ENCODE data around the gene UBALD2.
"Not testable (repeated sequence)": the region's sequence is repeated elsewhere in the genome, so short reads cannot be mapped to it uniquely, and the experiment has no call there.

UBALD2 gene

DNA sequence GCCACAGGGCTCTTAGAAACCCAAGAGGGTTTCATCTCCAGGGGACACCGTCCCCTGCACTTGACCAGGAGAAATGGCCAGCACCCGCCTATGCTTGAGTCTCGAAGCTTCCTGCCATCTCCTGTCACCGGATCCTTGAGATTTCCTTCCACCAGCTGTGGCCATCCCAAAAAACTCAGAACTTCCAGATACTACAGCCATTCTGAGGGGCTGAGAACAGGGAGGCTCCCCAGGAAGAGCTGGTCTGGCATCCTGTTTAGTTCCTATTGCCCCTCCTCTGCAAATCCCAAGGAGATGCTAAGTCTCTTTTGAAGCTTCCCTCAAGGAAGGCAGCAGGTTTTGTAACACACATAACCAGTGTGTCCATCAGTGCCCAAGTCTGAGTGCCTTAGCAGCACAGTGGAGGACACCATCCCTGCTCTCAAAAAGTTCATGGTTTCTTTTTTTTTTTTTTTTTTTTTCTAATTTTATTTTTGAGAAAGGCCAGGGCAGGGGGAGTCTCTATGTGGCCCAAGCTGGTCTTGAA, 2.0 kb downstream of the UBALD2 start:
- Histone ChIP-seq H3K9me3 (ENCODE audit: control insufficient read depth in 2 of 2, low read length in 2 of 2) (no peaks in the 10 kb centered on the region), H3K27me3 (ENCODE audit: control insufficient read depth in 1 of 2, insufficient read depth in 2 of 2, low read length in 2 of 2) (no peaks in the 10 kb centered on the region), H3K27ac (ENCODE audit: low read length) (peak overlapping the region; percentile 67), H3K4me3 (ENCODE audit: low read length in 2 of 2) (peak overlapping the region; percentile 81 to 86), H3K9ac (ENCODE audit: low read length in 2 of 2) (peak overlapping the region; percentile 76), H3K36me3 (ENCODE audit: control insufficient read depth in 2 of 2, insufficient read depth in 2 of 2, low read length in 2 of 2) (no peaks in the 10 kb centered on the region), H3K4me1 (ENCODE audit: control insufficient read depth, insufficient read depth, low read length) (peaks cover 42% of the 10 kb centered on the region)

DNA sequence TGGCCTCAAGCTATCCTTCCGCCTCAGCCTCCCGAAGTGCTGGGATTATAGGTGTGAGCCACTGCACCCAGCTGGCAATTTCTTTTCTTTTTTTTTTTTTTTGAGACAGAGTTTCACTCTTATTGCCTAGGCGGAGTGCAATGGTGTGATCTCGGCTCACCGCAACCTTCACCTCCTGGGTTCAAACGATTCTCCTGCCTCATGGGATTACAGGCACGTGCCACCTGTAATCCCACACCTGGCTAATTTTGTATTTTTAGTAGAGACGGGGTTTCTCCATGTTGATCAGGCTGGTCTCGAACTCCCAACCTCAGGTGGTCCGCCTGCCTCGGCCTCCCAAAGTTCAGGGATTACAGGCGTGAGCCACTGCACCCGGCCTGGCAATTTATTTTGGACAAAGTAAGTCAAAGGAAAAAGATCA, 2.4 kb downstream of the UBALD2 start:
- H3K36me3 ChIP-seq (ENCODE audit: control insufficient read depth in 2 of 2, insufficient read depth in 2 of 2, low read length in 2 of 2); H3K9ac ChIP-seq (ENCODE audit: low read length in 2 of 2); H3K27ac ChIP-seq (ENCODE audit: low read length); H3K27me3 ChIP-seq (ENCODE audit: control insufficient read depth in 1 of 2, insufficient read depth in 2 of 2, low read length in 2 of 2); H3K9me3 ChIP-seq (ENCODE audit: control insufficient read depth in 2 of 2, low read length in 2 of 2); H3K4me3 ChIP-seq (ENCODE audit: low read length in 2 of 2): not testable (repeated sequence)
- H3K4me1 ChIP-seq (ENCODE audit: control insufficient read depth, insufficient read depth, low read length), result peaks cover 47% of the 10 kb centered on the region

DNA sequence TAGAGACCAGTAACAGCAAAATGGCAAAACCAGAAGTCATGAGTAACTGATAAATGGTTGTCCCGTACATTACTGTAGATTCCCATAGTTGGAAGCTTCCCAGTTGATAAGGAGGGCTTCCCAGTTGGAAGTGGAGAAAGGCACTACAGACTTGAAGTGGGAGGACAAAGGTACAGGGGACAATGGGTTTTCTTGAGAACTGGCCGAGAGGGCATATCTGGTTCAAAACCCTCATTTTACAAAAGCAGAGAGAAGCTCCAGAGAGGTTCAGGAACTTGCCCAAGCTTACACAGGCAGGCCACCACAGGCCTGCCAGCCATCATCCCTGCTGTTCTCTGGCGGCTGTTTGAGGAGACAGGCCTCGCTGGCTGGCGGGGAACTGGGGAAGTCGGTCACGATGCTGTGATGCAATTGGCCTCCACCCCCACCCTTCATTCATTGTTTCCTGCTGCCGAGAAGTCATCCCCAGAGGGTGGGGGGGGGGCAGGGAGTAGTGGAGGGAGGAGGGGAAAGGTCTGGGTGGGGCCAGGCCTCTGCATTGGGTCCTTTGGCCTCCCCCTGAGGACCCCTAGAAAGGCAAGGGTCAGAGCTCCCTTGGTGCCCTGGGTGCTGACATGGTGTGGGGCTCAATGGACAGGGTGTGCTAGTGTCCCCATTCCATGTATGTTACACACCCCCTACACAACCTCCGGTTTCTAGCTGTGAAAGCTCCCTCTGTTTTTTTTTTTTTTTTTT, 3.0 kb downstream of the UBALD2 start:
- Histone ChIP-seq H3K27ac (ENCODE audit: low read length) (no peak overlapping the region), H3K36me3 (ENCODE audit: control insufficient read depth in 2 of 2, insufficient read depth in 2 of 2, low read length in 2 of 2) (no peaks in the 10 kb centered on the region), H3K27me3 (ENCODE audit: control insufficient read depth in 1 of 2, insufficient read depth in 2 of 2, low read length in 2 of 2) (no peaks in the 10 kb centered on the region), H3K4me3 (ENCODE audit: low read length in 2 of 2) (no peak overlapping the region), H3K4me1 (ENCODE audit: control insufficient read depth, insufficient read depth, low read length) (peaks cover 50% of the 10 kb centered on the region), H3K9me3 (ENCODE audit: control insufficient read depth in 2 of 2, low read length in 2 of 2) (no peaks in the 10 kb centered on the region), H3K9ac (ENCODE audit: low read length in 2 of 2) (no peak overlapping the region)

DNA sequence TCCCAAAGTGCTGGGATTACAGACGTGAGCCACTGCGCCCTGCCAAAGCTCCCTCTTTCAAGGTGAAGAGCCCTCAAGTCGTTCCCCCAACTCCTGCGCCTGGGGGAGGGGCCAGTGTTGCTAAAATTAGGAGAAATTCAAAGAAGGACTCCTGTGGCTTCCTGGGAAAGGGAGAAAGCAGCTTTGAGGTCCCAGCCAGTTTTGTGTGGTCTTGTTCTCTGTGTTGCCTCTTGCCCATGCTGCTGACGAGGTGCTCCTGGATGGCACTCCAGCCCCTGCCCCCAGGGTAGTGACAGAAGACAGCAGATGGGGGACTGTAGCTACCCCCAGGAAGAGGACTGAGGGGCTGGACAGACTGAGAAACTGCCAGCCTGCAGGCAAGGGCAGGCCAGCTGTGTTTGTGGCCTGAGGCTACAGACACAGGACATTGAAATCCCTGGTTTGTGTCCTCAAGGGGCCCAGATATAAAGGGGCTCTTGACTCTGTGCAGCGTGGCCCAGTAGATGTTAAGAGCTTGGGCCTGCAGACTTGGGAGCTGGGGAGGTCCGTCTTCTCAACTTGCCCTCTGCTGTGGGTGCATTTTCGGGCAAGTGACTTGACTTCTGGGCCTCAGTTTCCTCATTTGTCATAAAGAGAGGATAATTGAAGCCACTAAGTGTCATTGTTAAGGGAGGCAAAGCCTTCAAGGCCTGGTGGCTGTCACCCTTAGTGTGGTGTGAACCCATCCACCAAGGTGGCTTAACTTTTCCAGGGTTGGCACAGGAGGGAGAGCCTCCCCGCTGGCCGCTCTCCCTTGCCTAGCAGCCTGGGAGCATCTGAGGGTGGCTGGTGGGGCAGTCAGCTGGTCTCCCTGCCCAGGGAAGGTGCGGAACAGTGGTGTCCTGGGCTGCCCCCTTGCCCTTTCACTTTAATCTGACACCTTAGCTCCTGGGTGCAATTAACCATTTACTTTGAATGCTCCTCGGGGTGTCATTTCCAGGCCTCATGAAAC, 4.1 kb downstream of the UBALD2 start:
- peaks cover 50% of the 10 kb centered on the region for H3K4me1 ChIP-seq (ENCODE audit: control insufficient read depth, insufficient read depth, low read length)
- H3K9ac ChIP-seq (ENCODE audit: low read length in 2 of 2), result no peak overlapping the region
- no peak overlapping the region for H3K4me3 ChIP-seq (ENCODE audit: low read length in 2 of 2)
- H3K27me3 ChIP-seq (ENCODE audit: control insufficient read depth in 1 of 2, insufficient read depth in 2 of 2, low read length in 2 of 2), result no peaks in the 10 kb centered on the region
- H3K9me3 ChIP-seq (ENCODE audit: control insufficient read depth in 2 of 2, low read length in 2 of 2), result no peaks in the 10 kb centered on the region
- no peaks in the 10 kb centered on the region for H3K36me3 ChIP-seq (ENCODE audit: control insufficient read depth in 2 of 2, insufficient read depth in 2 of 2, low read length in 2 of 2)
- no peak overlapping the region for H3K27ac ChIP-seq (ENCODE audit: low read length)

DNA sequence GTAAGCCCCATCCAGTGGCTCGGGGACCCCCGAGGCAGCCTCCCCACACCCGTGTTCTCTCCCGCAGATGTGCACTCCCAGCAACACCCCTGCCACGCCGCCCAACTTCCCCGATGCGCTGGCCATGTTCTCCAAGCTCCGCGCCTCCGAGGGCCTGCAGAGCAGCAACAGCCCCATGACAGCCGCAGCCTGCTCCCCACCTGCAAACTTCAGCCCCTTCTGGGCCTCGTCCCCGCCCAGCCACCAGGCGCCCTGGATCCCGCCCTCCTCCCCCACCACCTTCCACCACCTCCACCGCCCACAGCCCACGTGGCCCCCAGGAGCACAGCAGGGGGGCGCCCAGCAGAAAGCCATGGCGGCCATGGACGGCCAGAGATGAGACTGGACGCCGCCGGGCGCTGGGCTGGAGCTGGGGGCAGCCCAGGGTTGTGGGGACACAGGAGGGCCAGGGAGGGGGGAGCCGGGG, 5.0 kb downstream of the UBALD2 start:
- Histone ChIP-seq H3K27me3 (ENCODE audit: control insufficient read depth in 1 of 2, insufficient read depth in 2 of 2, low read length in 2 of 2) (no peaks in the 10 kb centered on the region), H3K4me3 (ENCODE audit: low read length in 2 of 2) (no peak overlapping the region), H3K4me1 (ENCODE audit: control insufficient read depth, insufficient read depth, low read length) (peaks cover 46% of the 10 kb centered on the region), H3K36me3 (ENCODE audit: control insufficient read depth in 2 of 2, insufficient read depth in 2 of 2, low read length in 2 of 2) (no peaks in the 10 kb centered on the region), H3K27ac (ENCODE audit: low read length) (no peak overlapping the region), H3K9me3 (ENCODE audit: control insufficient read depth in 2 of 2, low read length in 2 of 2) (no peaks in the 10 kb centered on the region), H3K9ac (ENCODE audit: low read length in 2 of 2) (no peak overlapping the region)

DNA sequence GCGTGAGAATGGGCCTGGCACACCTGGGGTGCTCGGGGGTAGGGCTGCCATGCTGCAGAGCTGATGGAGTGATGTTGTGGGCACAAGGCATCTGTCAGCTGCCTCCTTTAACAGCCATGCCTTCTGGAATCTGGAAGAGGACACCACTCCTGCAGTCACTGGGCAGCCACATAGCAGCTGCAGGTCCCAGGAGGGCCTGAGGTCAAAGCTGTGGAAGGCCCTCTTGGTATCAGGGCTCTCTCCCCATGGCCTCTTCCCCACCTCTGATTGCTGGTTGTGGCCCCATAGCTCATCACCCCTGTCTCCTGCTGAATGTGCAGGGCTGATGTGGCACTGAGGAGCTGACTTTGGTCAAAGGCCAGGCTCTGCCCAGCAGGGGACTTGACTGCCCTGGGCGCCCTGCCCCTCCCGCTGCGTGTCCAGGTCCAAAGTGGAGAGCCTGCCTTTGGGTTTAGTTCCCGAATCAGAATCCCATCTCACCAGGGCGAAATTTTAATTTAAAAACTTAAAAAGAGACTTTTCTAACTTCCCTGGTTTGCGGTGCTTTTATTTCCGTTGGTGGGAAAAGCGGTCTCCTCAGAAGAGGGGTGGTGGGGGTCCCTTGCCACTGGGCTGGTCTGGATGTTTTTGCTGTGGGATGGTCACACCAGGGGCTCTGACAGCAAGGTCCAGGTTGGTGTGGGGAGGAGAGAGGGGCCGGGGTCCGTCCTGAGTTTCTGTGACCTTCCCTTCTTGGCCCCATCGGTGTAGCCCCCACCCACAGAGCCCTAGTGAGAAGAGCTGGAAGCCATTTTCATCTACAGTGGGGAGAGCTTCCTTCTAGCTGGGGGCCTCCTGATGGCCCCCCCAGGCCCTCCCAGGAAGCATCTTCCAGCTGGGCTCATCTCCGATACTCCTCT, 5.9 kb downstream of the UBALD2 start:
- H3K4me1 ChIP-seq (ENCODE audit: control insufficient read depth, insufficient read depth, low read length), result peaks cover 46% of the 10 kb centered on the region
- H3K27me3 ChIP-seq (ENCODE audit: control insufficient read depth in 1 of 2, insufficient read depth in 2 of 2, low read length in 2 of 2), result no peaks in the 10 kb centered on the region
- no peaks in the 10 kb centered on the region for H3K36me3 ChIP-seq (ENCODE audit: control insufficient read depth in 2 of 2, insufficient read depth in 2 of 2, low read length in 2 of 2)
- H3K4me3 ChIP-seq (ENCODE audit: low read length in 2 of 2), result no peak overlapping the region
- H3K27ac ChIP-seq (ENCODE audit: low read length), result no peak overlapping the region
- H3K9me3 ChIP-seq (ENCODE audit: control insufficient read depth in 2 of 2, low read length in 2 of 2), result no peaks in the 10 kb centered on the region
- H3K9ac ChIP-seq (ENCODE audit: low read length in 2 of 2), result peak overlapping the region in 1 of 2 donors; percentile 38

DNA sequence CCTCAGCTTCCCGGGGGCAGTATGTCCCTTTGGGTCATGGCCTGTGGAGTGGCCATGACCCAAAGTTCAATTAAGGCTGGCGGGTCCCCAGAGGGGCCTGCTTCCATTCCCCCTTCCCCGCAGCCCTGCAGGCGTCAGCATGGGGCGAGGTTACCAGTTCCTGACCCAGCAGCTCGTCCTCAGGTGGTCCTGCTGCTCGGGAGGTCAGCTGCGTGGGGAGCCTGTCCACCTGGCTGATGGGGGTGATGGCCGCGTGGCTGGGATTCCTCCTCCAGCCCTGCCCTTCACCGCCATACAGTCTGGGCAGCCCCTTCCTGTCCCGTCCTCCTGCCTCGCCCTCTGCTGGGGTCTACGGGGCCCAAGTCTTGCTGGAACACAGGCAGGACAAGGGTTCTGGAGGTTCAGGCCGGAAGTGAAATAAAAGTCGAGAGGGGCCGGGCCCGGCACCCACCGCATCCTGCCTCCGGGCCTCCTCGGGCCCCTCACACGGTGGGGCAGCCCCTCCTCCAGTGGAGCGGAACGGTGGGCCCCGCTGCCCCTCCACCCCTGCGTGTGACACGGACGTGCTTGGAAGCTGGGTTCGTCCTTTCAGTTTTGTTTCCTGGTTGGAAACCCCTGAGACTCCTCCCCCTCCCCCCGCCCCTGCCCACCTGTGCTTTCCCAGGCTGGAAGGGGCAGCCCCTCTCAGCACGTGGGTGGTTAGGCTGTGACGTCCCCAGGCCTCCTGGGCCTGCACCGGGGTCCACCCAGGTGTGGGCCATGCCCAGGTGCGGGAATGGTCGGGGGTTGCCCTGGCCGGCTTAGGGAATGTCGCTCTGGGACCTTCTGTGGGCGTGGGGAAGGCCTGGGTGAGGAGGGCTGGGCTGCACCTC, 6.8 kb downstream of the UBALD2 start:
- Histone ChIP-seq H3K4me3 (ENCODE audit: low read length in 2 of 2) (peak overlapping the region; percentile 12 to 47), H3K36me3 (ENCODE audit: control insufficient read depth in 2 of 2, insufficient read depth in 2 of 2, low read length in 2 of 2) (no peaks in the 10 kb centered on the region), H3K9me3 (ENCODE audit: control insufficient read depth in 2 of 2, low read length in 2 of 2) (no peaks in the 10 kb centered on the region), H3K4me1 (ENCODE audit: control insufficient read depth, insufficient read depth, low read length) (peaks cover 40% of the 10 kb centered on the region), H3K27ac (ENCODE audit: low read length) (no peak overlapping the region), H3K9ac (ENCODE audit: low read length in 2 of 2) (peak overlapping the region in 1 of 2 donors; percentile 38), H3K27me3 (ENCODE audit: control insufficient read depth in 1 of 2, insufficient read depth in 2 of 2, low read length in 2 of 2) (no peaks in the 10 kb centered on the region)

DNA sequence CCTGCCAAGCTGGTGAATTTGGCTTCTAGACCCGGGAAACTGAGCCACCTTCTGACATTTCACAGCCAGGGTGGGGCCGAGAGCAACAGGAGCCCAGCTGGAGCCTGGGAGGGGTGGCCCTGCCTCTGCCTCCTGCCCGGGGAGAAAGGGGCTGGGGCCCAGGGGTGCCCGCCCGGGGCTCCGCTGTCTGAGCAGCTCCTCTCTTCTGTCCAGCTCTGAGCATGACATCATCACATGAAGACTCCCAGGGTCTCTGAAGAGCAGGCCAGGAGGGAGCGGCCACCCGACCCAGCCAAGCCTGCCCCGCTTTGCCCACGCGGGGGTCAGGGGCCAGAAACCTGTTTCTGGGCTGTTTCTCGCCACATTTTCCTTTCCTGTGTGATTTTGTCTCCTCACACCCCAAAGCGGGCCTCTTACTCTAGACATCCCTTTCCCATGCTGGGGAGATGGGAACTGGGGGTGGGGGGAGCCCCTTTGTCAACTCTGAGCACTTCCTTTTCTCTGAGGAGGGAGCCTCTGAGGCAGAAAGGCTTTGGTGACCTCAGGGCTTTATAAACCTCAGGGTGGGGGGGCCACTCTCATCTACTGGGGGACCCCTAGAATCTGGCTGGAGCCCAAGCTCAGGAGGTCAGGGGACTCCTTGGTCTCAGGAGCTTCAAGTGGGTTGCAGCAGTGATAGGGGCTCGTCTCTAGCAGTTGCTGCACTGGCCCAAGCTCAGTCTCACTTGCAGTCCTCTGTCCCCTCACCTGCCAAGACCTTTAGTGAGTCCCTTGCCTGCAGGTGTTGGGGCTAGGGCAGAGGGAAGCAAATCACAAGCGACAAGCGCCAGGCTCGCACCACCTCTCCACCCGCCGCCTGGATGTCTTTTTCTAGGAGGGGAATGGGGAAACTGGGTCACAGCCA, 7.6 kb downstream of the UBALD2 start:
- Histone ChIP-seq H3K27ac (ENCODE audit: low read length) (no peak overlapping the region), H3K4me1 (ENCODE audit: control insufficient read depth, insufficient read depth, low read length) (peaks cover 32% of the 10 kb centered on the region), H3K9me3 (ENCODE audit: control insufficient read depth in 2 of 2, low read length in 2 of 2) (no peaks in the 10 kb centered on the region), H3K4me3 (ENCODE audit: low read length in 2 of 2) (peak overlapping the region in 1 of 2 donors; percentile 47), H3K27me3 (ENCODE audit: control insufficient read depth in 1 of 2, insufficient read depth in 2 of 2, low read length in 2 of 2) (no peaks in the 10 kb centered on the region), H3K36me3 (ENCODE audit: control insufficient read depth in 2 of 2, insufficient read depth in 2 of 2, low read length in 2 of 2) (no peaks in the 10 kb centered on the region), H3K9ac (ENCODE audit: low read length in 2 of 2) (peak overlapping the region in 1 of 2 donors; percentile 22)

All from stomach smooth muscle (tissue), 2 donors.